ENCODE results near the gene INSIG1. TPM values are rescaled to one million over a fixed set of nuclear protein-coding genes. Genes with fewer than 3 reads are reported as not detected.

INSIG1 gene
- total and polyA plus RNA-seq, 4 donors = 47.2 to 136 (median 59.2) TPM

- Histone ChIP-seq H3K36me3 (ENCODE audit: control insufficient read depth, insufficient read depth, low read length) (no peaks in the 10 kb centered on the region), H3K4me1 (ENCODE audit: control insufficient read depth, insufficient read depth, low read length) (no peaks in the 10 kb centered on the region), H3K27me3 (ENCODE audit: control insufficient read depth, insufficient read depth, low read length) (no peaks in the 10 kb centered on the region), H3K4me3 (ENCODE audit: low read depth, low read length) (no peak overlapping the region), H3K9me3 (ENCODE audit: control insufficient read depth, insufficient read depth, low read length) (no peaks in the 10 kb centered on the region), H3K27ac (ENCODE audit: low read depth, low read length) (no peak overlapping the region)
- DNase-seq (ENCODE audit: low read depth in 4 of 6, low spot score in 6 of 6) = no peak
- 43% methylated on average over 1 of the region's 4 CpGs for WGBS (ENCODE audit: insufficient coverage)
These were observed 22.9 kb upstream of the INSIG1 start for GRCh38 chr7:155274633-155275355.

DNA sequence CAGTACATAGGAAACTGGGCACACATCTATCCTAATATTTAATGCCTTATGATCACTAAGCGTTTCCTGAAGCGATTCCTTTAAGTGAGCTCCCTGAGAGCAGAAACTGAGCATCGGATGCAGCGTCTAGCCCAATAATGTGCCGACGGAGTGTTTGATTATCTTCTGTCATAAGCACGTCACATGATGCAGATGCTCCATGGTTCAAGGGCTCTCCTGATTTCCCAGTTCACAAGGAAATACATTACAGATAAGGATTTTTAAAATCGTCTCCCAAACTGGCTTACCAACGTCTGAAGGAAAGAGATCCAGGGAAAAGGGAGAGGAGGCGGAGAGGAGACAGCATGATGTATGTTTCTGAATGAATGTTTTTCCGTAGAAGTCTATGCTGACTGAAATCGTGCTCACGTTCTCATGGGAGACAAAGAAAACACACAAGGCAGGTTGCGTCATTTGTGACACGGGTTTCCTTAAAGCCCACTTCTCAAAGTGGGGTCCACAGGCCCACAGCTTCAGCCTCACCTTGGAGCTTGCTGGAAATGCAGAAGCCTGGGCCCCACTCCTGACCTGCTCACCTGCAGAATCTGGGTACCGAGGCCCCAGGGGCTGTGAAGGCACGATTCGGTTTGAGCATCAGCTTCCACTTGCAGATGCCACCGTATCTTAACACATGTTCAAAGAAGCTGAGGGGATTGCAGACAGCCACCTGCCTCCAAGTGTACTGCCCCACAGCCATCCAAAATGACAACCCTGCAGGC lies 21.5 kb upstream of the INSIG1 start:
- peak in 1 of 6 donors; percentile 53 for DNase-seq (ENCODE audit: low read depth in 4 of 6, low spot score in 6 of 6)
- no peak overlapping the region for H3K4me3 ChIP-seq (ENCODE audit: low read depth, low read length)
- WGBS (ENCODE audit: insufficient coverage) = 77% methylated on average over 18 of the region's 19 CpGs
- H3K9me3 ChIP-seq (ENCODE audit: control insufficient read depth, insufficient read depth, low read length) = no peaks in the 10 kb centered on the region
- no peaks in the 10 kb centered on the region for H3K27me3 ChIP-seq (ENCODE audit: control insufficient read depth, insufficient read depth, low read length)
- H3K4me1 ChIP-seq (ENCODE audit: control insufficient read depth, insufficient read depth, low read length) = no peaks in the 10 kb centered on the region
- no peaks in the 10 kb centered on the region for H3K36me3 ChIP-seq (ENCODE audit: control insufficient read depth, insufficient read depth, low read length)
- no peak overlapping the region for H3K27ac ChIP-seq (ENCODE audit: low read depth, low read length)

- H3K36me3 ChIP-seq (ENCODE audit: control insufficient read depth, insufficient read depth, low read length) = no peaks in the 10 kb centered on the region
- H3K9me3 ChIP-seq (ENCODE audit: control insufficient read depth, insufficient read depth, low read length) = no peaks in the 10 kb centered on the region
- DNase-seq (ENCODE audit: low read depth in 4 of 6, low spot score in 6 of 6) = no peak
- 70% methylated on average over 7 of the region's 12 CpGs for WGBS (ENCODE audit: insufficient coverage)
- H3K27me3 ChIP-seq (ENCODE audit: control insufficient read depth, insufficient read depth, low read length) = no peaks in the 10 kb centered on the region
- H3K4me1 ChIP-seq (ENCODE audit: control insufficient read depth, insufficient read depth, low read length) = no peaks in the 10 kb centered on the region
- no peak overlapping the region for H3K4me3 ChIP-seq (ENCODE audit: low read depth, low read length)
- H3K27ac ChIP-seq (ENCODE audit: low read depth, low read length) = no peak overlapping the region
These were observed 20.8 kb upstream of the INSIG1 start for GRCh38 chr7:155276800-155277375.

DNA sequence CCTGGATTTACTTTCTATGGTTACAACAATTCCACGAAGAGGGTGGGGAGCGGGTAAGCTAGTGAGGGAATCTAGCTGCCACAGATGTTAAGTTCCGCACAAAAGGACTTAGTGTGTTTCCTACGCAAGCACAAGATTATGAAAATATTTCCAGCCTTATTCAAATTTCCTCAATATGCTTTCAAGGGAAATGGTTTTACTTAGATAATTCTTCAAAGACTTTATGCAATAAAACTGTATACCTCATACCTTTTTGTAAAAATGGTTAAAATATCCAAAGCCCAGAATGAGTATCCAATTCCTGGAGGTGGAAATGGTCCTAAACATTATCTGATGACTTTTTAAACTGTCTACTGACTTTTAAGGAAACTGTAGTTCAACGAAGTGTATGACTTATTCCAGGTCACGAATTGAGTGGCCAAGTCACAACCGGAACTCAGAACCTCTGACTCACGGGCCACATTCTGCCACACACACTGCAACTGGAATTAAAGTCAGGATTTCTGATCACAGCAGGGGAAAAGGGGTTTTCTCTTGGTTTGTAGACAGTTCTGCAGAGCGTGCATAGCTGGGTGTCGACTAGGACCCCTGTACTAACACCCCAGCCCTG lies 20.2 kb upstream of the INSIG1 start:
- H3K27me3 ChIP-seq (ENCODE audit: control insufficient read depth, insufficient read depth, low read length) = no peaks in the 10 kb centered on the region
- no peak overlapping the region for H3K4me3 ChIP-seq (ENCODE audit: low read depth, low read length)
- H3K4me1 ChIP-seq (ENCODE audit: control insufficient read depth, insufficient read depth, low read length) = no peaks in the 10 kb centered on the region
- 93% methylated on average over 3 of the region's 10 CpGs for WGBS (ENCODE audit: insufficient coverage)
- DNase-seq (ENCODE audit: low read depth in 4 of 6, low spot score in 6 of 6) = no peak
- no peaks in the 10 kb centered on the region for H3K9me3 ChIP-seq (ENCODE audit: control insufficient read depth, insufficient read depth, low read length)
- no peaks in the 10 kb centered on the region for H3K36me3 ChIP-seq (ENCODE audit: control insufficient read depth, insufficient read depth, low read length)
- H3K27ac ChIP-seq (ENCODE audit: low read depth, low read length) = no peak overlapping the region

GRCh38 chr7:155278921-155279320 lies 18.8 kb upstream of the INSIG1 start:
- Histone ChIP-seq H3K27ac (ENCODE audit: low read depth, low read length) (no peak overlapping the region), H3K4me3 (ENCODE audit: low read depth, low read length) (no peak overlapping the region), H3K4me1 (ENCODE audit: control insufficient read depth, insufficient read depth, low read length) (no peaks in the 10 kb centered on the region), H3K27me3 (ENCODE audit: control insufficient read depth, insufficient read depth, low read length) (no peaks in the 10 kb centered on the region), H3K36me3 (ENCODE audit: control insufficient read depth, insufficient read depth, low read length) (no peaks in the 10 kb centered on the region), H3K9me3 (ENCODE audit: control insufficient read depth, insufficient read depth, low read length) (no peaks in the 10 kb centered on the region)
- 92% methylated on average over 7 of the region's 9 CpGs for WGBS (ENCODE audit: insufficient coverage)
- no peak for DNase-seq (ENCODE audit: low read depth in 4 of 6, low spot score in 6 of 6)

- no peak for DNase-seq (ENCODE audit: low read depth in 4 of 6, low spot score in 6 of 6)
- H3K27me3 ChIP-seq (ENCODE audit: control insufficient read depth, insufficient read depth, low read length) = no peaks in the 10 kb centered on the region
- 92% methylated on average over 8 of the region's 14 CpGs for WGBS (ENCODE audit: insufficient coverage)
These were observed 17.8 kb upstream of the INSIG1 start for GRCh38 chr7:155279787-155280445.

DNA sequence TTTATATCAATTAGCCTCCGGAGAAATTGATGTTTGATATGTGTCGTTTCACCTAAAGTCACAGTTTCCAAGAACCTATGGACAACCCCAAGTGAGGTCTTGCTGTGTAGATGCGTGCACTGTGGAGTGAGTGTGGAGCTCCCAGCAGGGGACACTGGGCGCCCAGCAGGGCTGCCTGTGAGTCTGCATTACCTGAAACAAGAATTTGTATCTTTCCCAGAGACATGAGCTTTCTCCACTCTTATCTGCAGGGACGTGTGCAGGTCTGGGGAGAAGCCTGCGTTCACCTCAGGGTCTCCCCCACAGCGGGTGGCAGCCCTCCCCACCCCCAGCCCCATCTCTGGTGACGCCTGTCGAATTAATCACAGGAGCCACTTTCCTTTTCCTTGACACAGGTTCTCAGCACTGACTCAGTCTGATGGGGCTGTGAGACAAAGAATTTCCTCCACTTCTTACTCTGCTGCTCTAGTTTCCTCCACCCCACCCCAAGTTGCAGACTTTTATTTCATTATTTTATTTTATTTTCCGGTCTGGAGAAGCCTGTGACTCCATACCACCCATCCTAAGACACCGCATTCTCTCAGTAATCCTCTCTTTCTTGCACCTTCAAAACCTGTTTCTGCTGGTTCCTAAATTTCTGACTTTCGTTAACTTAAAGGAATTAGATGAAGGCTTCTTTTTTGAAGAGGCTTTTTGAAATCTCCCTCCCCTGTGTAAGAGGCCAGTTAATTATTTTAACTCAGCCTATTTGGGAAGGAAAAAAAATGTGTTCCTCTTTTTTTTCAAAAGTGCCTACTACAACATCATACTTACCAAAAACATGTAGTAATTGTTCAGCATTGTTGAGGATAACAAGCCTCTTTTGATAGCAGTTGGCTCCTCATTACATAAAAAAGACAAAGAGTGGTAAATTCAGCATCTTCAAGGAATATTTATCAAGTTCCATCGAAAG lies 17.0 kb upstream of the INSIG1 start:
- DNase-seq (ENCODE audit: low read depth in 4 of 6, low spot score in 6 of 6) = no peak
- Histone ChIP-seq H3K4me1 (ENCODE audit: control insufficient read depth, insufficient read depth, low read length) (no peaks in the 10 kb centered on the region), H3K27me3 (ENCODE audit: control insufficient read depth, insufficient read depth, low read length) (no peaks in the 10 kb centered on the region), H3K4me3 (ENCODE audit: low read depth, low read length) (no peak overlapping the region), H3K27ac (ENCODE audit: low read depth, low read length) (no peak overlapping the region), H3K9me3 (ENCODE audit: control insufficient read depth, insufficient read depth, low read length) (no peaks in the 10 kb centered on the region), H3K36me3 (ENCODE audit: control insufficient read depth, insufficient read depth, low read length) (no peaks in the 10 kb centered on the region)
- WGBS (ENCODE audit: insufficient coverage) = 73% methylated on average over 8 of the region's 13 CpGs

More at GRCh38 chr7:155279787-155280445, 17.8 kb upstream of the INSIG1 start:
- no peaks in the 10 kb centered on the region for H3K9me3 ChIP-seq (ENCODE audit: control insufficient read depth, insufficient read depth, low read length)
- no peak overlapping the region for H3K27ac ChIP-seq (ENCODE audit: low read depth, low read length)
- H3K4me1 ChIP-seq (ENCODE audit: control insufficient read depth, insufficient read depth, low read length) = no peaks in the 10 kb centered on the region
- no peaks in the 10 kb centered on the region for H3K36me3 ChIP-seq (ENCODE audit: control insufficient read depth, insufficient read depth, low read length)
- H3K4me3 ChIP-seq (ENCODE audit: low read depth, low read length) = no peak overlapping the region

DNA sequence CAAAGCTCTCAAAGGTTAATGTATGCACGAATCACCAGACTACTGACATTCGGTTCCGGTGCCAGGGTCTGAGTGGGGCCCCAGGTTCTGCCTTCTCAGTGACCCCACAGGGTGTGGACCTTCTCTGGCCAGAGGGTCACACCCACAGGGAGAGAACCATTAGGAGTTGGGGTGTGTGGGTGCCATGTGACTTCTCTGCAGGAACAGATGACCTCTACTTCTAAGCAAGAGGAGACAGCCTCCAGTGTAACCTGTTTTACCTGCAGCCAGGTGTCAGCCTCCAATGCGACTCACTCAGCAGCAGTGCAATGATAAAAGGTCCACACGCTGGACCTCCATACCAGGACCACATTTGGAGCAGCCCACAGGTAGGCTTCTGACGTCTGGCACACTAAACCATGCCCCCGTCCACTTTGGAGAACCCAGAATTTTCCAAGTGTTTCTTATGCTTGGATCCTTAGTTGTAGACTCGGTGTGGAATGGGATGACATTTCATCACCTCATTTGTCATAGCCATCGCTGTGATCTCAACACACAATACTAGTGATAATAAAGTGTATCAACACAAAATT lies 16.2 kb upstream of the INSIG1 start:
- 95% methylated on average over 6 of the region's 9 CpGs for WGBS (ENCODE audit: insufficient coverage)
- H3K4me3 ChIP-seq (ENCODE audit: low read depth, low read length) = no peak overlapping the region
- no peak for DNase-seq (ENCODE audit: low read depth in 4 of 6, low spot score in 6 of 6)
- no peak overlapping the region for H3K27ac ChIP-seq (ENCODE audit: low read depth, low read length)
- no peaks in the 10 kb centered on the region for H3K36me3 ChIP-seq (ENCODE audit: control insufficient read depth, insufficient read depth, low read length)
- no peaks in the 10 kb centered on the region for H3K9me3 ChIP-seq (ENCODE audit: control insufficient read depth, insufficient read depth, low read length)
- no peaks in the 10 kb centered on the region for H3K27me3 ChIP-seq (ENCODE audit: control insufficient read depth, insufficient read depth, low read length)
- no peaks in the 10 kb centered on the region for H3K4me1 ChIP-seq (ENCODE audit: control insufficient read depth, insufficient read depth, low read length)
